ENCODE results near the gene TOR4A. TPM values are rescaled to one million over a fixed set of nuclear protein-coding genes. Genes with fewer than 3 reads are reported as not detected.
"Not testable (repeated sequence)": the region's sequence is repeated elsewhere in the genome, so short reads cannot be mapped to it uniquely, and the experiment has no call there.

TOR4A gene
- total RNA-seq, 2 donors from 2014 or later: 1.6 to 7.3 TPM

DNA sequence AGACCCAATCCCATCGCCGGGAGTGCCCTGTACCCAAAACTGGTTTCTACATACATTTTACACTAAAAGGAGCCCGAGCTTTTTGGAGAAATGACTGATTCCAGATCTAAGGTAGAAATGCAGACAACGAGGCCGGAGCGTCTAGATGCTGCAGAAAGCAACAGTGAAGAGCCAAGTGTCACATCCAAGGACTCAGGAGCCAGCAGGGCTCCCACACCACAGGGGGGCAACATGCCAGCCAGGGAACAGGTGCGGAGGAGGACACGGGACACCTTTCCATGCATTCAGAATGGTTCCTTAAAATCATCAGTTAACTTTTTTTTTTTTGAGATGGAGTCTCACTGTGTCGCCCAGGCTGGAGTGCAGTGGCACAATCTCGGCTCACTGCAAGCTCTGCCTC, 47.6 kb downstream of the TOR4A start:
- TF ChIP-seq, protein P1, sequence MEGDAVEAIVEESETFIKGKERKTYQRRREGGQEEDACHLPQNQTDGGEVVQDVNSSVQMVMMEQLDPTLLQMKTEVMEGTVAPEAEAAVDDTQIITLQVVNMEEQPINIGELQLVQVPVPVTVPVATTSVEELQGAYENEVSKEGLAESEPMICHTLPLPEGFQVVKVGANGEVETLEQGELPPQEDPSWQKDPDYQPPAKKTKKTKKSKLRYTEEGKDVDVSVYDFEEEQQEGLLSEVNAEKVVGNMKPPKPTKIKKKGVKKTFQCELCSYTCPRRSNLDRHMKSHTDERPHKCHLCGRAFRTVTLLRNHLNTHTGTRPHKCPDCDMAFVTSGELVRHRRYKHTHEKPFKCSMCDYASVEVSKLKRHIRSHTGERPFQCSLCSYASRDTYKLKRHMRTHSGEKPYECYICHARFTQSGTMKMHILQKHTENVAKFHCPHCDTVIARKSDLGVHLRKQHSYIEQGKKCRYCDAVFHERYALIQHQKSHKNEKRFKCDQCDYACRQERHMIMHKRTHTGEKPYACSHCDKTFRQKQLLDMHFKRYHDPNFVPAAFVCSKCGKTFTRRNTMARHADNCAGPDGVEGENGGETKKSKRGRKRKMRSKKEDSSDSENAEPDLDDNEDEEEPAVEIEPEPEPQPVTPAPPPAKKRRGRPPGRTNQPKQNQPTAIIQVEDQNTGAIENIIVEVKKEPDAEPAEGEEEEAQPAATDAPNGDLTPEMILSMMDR (IDR thresholded peaks at IDR 0.05): no peak
- TF ChIP-seq POLR2A (IDR thresholded peaks at IDR 0.05) (no peak), POLR2AphosphoS5 (IDR thresholded peaks at IDR 0.05) (no peak)
- no peak overlapping the region for H3K27ac ChIP-seq
- no peaks in the 10 kb centered on the region for H3K27me3 ChIP-seq (replicated peaks; ENCODE audit: insufficient read depth)
- intact Hi-C loops (cut with DNase I): no loop called here
- 93% methylated on average over 10 of the region's 10 CpGs for WGBS
- H3K9me3 ChIP-seq: no peaks in the 10 kb centered on the region
- H3K36me3 ChIP-seq: no peaks in the 10 kb centered on the region
- no peak overlapping the region for H3K4me3 ChIP-seq
- H3K4me1 ChIP-seq (replicated peaks): no peaks in the 10 kb centered on the region
- DNase-seq (ENCODE audit: low spot score): no peak

DNA sequence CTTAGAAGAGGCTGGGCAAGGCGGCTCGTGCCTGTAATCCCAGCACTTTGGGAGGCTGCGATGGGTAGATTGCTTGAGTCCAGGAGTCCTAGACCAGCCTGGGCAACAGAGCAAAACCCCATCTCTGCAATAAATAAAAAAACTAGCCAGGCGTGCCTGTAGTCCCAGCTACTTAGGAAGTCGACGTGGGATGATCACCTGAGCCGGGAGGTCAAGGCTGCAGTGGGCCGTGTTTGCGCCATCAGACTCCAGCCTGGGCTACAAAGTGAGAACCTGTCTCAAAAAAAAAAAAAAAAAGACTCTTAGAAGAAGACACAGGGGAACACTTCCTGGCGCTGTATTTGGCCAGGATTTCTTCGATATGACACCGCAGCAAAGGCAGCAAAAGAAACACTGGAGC, 48.3 kb downstream of the TOR4A start:
- TF ChIP-seq, protein P1 (IDR thresholded peaks at IDR 0.05): no peak
- TF ChIP-seq POLR2AphosphoS5 (IDR thresholded peaks at IDR 0.05) (no peak), POLR2A (IDR thresholded peaks at IDR 0.05) (no peak)
- intact Hi-C loops (cut with DNase I): no loop called here
- H3K27ac ChIP-seq: no peak overlapping the region
- no peak for DNase-seq (ENCODE audit: low spot score)
- WGBS: 94% methylated on average over 12 of the region's 12 CpGs
- H3K27me3 ChIP-seq (replicated peaks; ENCODE audit: insufficient read depth): no peaks in the 10 kb centered on the region
- H3K36me3 ChIP-seq: no peaks in the 10 kb centered on the region
- H3K4me3 ChIP-seq: no peak overlapping the region
- H3K9me3 ChIP-seq: no peaks in the 10 kb centered on the region
- no peaks in the 10 kb centered on the region for H3K4me1 ChIP-seq (replicated peaks)

DNA sequence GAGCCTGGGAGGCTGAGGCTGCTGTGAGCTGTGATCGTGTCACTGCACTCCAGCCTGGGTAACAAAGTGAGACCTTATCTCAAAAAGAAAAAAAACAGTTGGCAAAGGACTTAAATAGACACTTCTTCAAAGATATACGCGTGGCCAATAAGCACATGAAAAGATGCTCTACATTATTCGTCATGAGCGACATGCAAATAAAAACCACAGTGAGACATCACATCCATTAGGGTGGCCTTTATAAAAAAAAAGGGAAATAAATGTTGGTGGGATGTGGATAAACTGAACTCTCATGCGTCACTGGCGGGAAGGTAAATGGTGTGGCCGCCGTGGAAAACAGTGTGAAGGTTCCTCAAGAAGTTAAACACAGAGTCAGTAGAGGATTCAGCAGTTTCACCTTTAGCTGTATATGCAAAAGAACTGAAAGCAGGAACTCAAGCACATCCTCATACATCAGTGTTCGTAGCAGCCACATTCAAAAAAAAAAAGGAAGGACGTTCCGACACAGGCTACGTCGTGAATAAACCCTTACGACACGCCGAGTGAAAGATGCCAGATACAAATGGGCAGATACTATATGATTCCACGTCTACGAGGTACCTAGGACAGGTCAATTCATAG, 49.0 kb downstream of the TOR4A start:
- Histone ChIP-seq H3K27ac (no peak overlapping the region), H3K36me3 (no peaks in the 10 kb centered on the region), H3K4me1 (replicated peaks) (no peaks in the 10 kb centered on the region), H3K9me3 (no peaks in the 10 kb centered on the region), H3K4me3 (no peak overlapping the region), H3K27me3 (replicated peaks; ENCODE audit: insufficient read depth) (no peaks in the 10 kb centered on the region)
- WGBS: 88% methylated on average over 19 of the region's 19 CpGs
- no peak for DNase-seq (ENCODE audit: low spot score)
- intact Hi-C loops (cut with DNase I): no loop called here
- TF ChIP-seq POLR2A (IDR thresholded peaks at IDR 0.05) (no peak), POLR2AphosphoS5 (IDR thresholded peaks at IDR 0.05) (no peak)
- TF ChIP-seq, protein P1 (IDR thresholded peaks at IDR 0.05): no peak

DNA sequence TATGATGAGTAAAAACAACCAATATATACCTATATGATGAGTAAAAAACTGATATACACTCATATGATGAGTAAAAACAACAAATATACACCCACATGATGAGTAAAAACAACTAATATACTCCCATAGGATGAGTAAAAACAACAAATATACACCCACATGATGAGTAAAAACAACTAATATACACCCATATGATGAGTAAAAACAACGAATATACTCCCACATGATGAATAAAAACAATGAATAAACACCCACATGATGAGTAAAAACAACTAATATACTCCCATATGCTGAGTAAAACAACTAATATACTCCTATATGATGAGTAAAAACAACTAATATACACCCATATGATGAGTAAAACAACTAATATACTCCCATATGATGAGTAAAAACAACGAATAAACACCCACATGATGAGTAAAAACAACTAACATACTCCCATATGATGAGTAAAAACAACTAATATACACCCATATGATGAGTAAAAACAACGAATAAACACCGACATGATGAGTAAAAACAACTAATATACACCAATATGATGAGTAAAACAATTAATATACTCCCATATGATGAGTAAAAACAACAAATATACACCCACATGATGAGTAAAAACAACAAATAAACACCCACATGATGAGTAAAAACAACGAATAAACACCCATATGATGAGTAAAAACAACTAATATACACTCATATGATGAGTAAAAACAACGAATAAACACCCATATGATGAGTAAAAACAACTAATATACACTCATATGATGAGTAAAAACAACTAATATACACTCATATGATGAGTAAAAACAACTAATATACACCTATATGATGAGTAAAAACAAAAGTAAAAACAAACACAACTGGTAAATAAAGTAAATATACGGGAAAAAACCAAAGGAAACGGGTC, 50.4 kb downstream of the TOR4A start:
- H3K27ac ChIP-seq; H3K27me3 ChIP-seq (replicated peaks; ENCODE audit: insufficient read depth); H3K4me1 ChIP-seq (replicated peaks); H3K9me3 ChIP-seq; intact Hi-C loops (cut with DNase I); H3K4me3 ChIP-seq; H3K36me3 ChIP-seq; DNase-seq (ENCODE audit: low spot score): not testable (repeated sequence)
- 76% methylated on average over 8 of the region's 8 CpGs for WGBS

DNA sequence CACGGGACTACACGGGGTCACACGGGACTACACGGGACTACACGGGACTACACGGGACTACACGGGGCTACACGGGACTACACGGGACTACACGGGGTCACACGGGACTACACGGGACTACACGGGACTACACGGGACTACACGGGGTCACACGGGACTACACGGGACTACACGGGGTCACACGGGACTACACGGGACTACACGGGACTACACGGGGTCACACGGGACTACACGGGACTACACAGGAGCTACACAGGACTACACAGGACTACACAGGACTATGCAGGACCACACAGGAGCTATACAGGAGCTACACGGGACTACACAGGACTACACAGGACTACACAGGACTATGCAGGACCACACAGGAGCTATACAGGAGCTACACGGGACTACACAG, 52.1 kb downstream of the TOR4A start:
- H3K27ac ChIP-seq; H3K27me3 ChIP-seq (replicated peaks; ENCODE audit: insufficient read depth); H3K9me3 ChIP-seq; H3K4me3 ChIP-seq; H3K36me3 ChIP-seq; intact Hi-C loops (cut with DNase I); DNase-seq (ENCODE audit: low spot score); H3K4me1 ChIP-seq (replicated peaks): not testable (repeated sequence)
- WGBS: 65% methylated on average over 26 of the region's 26 CpGs

DNA sequence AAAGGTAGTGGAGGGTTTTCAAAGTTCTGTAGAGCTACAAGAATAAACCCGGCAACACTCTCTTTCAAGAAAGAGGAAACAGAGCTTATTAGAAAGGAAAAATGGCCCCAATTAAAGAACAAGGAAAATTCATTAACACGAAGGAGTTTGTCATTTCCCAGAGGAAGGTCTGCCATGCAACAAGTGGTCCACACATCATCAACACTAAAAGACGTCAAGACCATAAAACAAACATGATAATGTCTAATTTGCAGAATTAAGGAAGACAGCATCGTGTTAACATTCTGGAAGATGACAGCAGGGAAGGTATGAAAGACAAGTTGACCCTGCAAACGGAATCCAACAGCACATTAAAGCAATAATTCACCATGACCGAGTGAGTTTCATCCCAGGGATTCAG, 53.2 kb downstream of the TOR4A start:
- intact Hi-C loops (cut with DNase I): no loop called here
- WGBS: 75% methylated on average over 6 of the region's 6 CpGs
- H3K9me3 ChIP-seq: no peaks in the 10 kb centered on the region
- H3K27ac ChIP-seq: no peak overlapping the region
- no peak for DNase-seq (ENCODE audit: low spot score)
- no peaks in the 10 kb centered on the region for H3K36me3 ChIP-seq
- H3K4me3 ChIP-seq: no peak overlapping the region
- H3K27me3 ChIP-seq (replicated peaks; ENCODE audit: insufficient read depth): no peaks in the 10 kb centered on the region
- TF ChIP-seq POLR2A (IDR thresholded peaks at IDR 0.05): no peak
- no peak for TF ChIP-seq POLR2AphosphoS5 (IDR thresholded peaks at IDR 0.05)
- TF ChIP-seq, protein P1 (IDR thresholded peaks at IDR 0.05): no peak
- no peaks in the 10 kb centered on the region for H3K4me1 ChIP-seq (replicated peaks)

Data from prostate gland (tissue), 2 donors.